ENCODE data around the gene ZFR. TPM values are rescaled to one million over a fixed set of nuclear protein-coding genes. Genes with fewer than 3 reads are reported as not detected.

ZFR gene
- total RNA-seq, 4 donors from 2014 or later: 27.7 to 67.1 (median 54.8) TPM

DNA sequence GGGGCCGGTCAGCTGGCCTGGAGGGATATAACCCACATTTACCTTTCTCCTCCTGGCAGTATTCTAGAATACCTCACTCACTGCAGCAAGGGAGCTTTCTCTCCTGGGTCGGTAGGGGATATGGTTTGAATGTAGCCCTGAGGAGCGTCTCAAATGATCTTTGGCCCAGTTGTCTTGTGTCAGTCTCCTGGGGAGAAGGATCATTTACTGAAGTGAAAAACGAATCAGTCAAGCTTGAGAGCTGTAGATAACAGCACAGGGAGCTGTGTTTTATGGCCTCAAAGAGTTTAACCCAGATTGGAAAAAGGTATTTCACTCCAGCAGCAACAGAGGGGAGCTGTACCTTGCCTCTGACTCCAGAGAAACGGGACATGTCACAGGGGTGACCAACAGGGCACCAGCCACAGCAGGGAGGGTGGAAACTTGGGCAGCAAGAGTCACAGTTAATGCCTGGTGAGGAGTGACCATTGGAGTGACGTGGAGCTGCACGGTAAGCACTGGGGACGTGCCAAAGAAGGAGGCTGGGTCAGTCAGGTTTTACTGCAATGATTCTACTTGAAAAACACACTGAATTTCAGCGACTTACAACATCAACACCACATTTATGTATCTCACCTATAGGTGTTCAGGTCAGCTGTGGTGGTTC lies 29.8 kb upstream of the ZFR start:
- Histone ChIP-seq H3K36me3 (no peaks in the 10 kb centered on the region), H3K27me3 (no peaks in the 10 kb centered on the region)
- no peak for DNase-seq

DNA sequence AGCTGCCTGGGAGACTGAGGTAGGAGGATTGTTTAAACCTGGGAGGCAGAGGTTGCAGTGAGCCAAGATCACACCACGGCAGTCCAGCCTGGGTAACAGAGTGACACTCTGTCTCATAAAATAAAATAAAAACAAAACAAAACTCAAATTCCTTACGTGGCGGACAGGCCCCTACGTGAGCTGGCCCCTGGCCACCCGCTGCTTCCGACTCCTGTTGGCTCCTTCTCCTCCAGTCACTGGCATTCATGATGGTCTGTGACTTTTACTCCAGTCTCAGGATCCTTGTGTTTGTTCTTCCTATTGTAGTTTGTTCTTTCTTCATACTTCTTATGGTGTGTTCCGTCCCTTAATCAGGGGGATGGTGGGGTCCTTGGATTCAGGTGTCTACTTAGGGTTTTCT lies 28.5 kb upstream of the ZFR start:
- intact Hi-C loops (cut with DNase I): no loop called here
- no peak for DNase-seq
- Histone ChIP-seq H3K36me3 (no peaks in the 10 kb centered on the region), H3K27me3 (no peaks in the 10 kb centered on the region), H3K4me1 (no peaks in the 10 kb centered on the region), H3K9me3 (no peaks in the 10 kb centered on the region), H3K4me3 (no peak overlapping the region), H3K27ac (no peak overlapping the region)
- no peak for TF ChIP-seq POLR2A (IDR thresholded peaks at IDR 0.05)
- TF ChIP-seq, protein P1, sequence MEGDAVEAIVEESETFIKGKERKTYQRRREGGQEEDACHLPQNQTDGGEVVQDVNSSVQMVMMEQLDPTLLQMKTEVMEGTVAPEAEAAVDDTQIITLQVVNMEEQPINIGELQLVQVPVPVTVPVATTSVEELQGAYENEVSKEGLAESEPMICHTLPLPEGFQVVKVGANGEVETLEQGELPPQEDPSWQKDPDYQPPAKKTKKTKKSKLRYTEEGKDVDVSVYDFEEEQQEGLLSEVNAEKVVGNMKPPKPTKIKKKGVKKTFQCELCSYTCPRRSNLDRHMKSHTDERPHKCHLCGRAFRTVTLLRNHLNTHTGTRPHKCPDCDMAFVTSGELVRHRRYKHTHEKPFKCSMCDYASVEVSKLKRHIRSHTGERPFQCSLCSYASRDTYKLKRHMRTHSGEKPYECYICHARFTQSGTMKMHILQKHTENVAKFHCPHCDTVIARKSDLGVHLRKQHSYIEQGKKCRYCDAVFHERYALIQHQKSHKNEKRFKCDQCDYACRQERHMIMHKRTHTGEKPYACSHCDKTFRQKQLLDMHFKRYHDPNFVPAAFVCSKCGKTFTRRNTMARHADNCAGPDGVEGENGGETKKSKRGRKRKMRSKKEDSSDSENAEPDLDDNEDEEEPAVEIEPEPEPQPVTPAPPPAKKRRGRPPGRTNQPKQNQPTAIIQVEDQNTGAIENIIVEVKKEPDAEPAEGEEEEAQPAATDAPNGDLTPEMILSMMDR (IDR thresholded peaks at IDR 0.05): no peak
- WGBS, 2 donors: 87 to 89% methylated on average over 7 of the region's 7 CpGs

More for the DNA sequence above, 29.8 kb upstream of the ZFR start:
- no peak overlapping the region for H3K4me3 ChIP-seq
- H3K27ac ChIP-seq: no peak overlapping the region
- 69 to 77% methylated on average over 6 to 9 of the region's 9 CpGs for WGBS, 2 donors
- no peaks in the 10 kb centered on the region for H3K4me1 ChIP-seq
- TF ChIP-seq, protein P1 (IDR thresholded peaks at IDR 0.05): no peak
- TF ChIP-seq POLR2A (IDR thresholded peaks at IDR 0.05): no peak
- no peaks in the 10 kb centered on the region for H3K9me3 ChIP-seq
- intact Hi-C loops (cut with DNase I): no loop called here

DNA sequence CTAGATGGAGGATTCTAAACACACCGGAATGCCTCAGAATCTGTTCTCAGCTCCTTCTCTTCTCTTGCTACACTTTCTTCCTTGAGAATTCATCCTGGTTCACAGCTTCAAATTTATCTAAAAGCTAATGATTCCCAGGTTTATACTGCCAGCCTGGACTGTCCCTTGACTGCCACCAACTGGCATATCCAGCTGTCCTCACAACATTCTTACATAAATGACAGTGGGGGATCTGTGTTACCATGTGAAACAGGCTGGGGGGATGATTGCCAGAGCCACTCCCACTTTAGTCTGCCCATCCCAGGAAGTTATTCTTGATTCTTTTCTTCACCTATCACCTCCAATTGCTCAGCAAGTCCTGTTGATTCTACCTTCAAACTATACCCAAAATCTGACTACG lies 27.2 kb upstream of the ZFR start:
- intact Hi-C loops (cut with DNase I): no loop called here
- H3K9me3 ChIP-seq: no peaks in the 10 kb centered on the region
- 89 to 91% methylated on average over 2 of the region's 2 CpGs for WGBS, 2 donors

DNA sequence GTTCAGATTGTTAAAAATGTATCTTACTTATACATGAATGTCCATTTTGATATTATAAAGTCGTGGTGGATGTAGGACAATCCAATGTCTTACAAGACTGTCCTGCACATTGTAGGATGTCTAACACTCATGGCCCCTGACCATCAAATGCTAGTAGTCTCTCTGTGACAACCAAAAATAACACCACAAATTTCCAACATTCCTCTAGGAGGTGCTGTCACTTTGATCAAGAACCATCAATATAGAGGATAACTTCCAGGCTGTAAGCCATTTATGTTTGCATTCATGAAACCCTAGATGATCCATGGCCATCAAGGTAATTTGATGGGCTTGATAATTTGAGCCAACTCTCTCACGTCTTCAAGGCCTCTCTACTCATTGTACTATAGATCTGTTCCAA lies 20.5 kb upstream of the ZFR start:
- 72 to 77% methylated on average over 2 of the region's 2 CpGs for WGBS, 2 donors
- no peaks in the 10 kb centered on the region for H3K4me1 ChIP-seq
- no peaks in the 10 kb centered on the region for H3K9me3 ChIP-seq
- intact Hi-C loops (cut with DNase I): no loop called here
- no peaks in the 10 kb centered on the region for H3K36me3 ChIP-seq
- no peak for DNase-seq
- H3K4me3 ChIP-seq: no peak overlapping the region
- no peaks in the 10 kb centered on the region for H3K27me3 ChIP-seq
- no peak for TF ChIP-seq POLR2A (IDR thresholded peaks at IDR 0.05)
- H3K27ac ChIP-seq: no peak overlapping the region

More for the DNA sequence above, 27.2 kb upstream of the ZFR start:
- H3K27ac ChIP-seq: no peak overlapping the region
- H3K4me1 ChIP-seq: no peaks in the 10 kb centered on the region
- no peak overlapping the region for H3K4me3 ChIP-seq
- no peak for TF ChIP-seq POLR2A (IDR thresholded peaks at IDR 0.05)
- TF ChIP-seq, protein P1 (IDR thresholded peaks at IDR 0.05): peak in 1 of 6 experiments; percentile 16
- H3K27me3 ChIP-seq: no peaks in the 10 kb centered on the region
- H3K36me3 ChIP-seq: no peaks in the 10 kb centered on the region
- no peak for DNase-seq

DNA sequence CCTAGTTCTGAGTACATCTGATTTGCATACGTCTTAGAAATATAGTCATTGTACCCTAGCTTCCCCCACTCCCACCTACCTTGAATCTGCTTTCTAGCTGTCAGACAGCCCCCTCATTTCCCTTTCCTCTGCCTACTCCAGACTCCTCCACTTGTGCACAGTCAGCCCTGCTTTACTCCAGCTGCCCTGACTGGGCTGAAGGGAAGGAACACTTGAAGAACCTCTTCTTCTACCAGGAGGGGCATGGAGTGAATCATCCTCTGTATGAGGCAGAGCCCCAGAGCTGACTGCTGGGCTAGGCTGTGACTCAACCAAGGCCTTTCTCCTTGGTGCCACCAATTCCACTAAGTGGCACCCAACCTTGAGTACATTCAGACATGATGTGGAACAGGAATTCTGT lies 18.1 kb upstream of the ZFR start:
- Histone ChIP-seq H3K36me3 (no peaks in the 10 kb centered on the region), H3K27ac (no peak overlapping the region), H3K9me3 (no peaks in the 10 kb centered on the region), H3K4me1 (no peaks in the 10 kb centered on the region), H3K27me3 (no peaks in the 10 kb centered on the region), H3K4me3 (no peak overlapping the region)
- WGBS, 2 donors: 31 to 81% methylated on average over 1 of the region's 1 CpG
- no peak for DNase-seq
- TF ChIP-seq POLR2A (IDR thresholded peaks at IDR 0.05): no peak
- TF ChIP-seq, protein P1 (IDR thresholded peaks at IDR 0.05): no peak
- intact Hi-C loops (cut with DNase I): no loop called here

Measured in esophagus squamous epithelium (tissue), 5 donors.